ENCODE measurements around the gene OR8B8. TPM values are rescaled to one million over a fixed set of nuclear protein-coding genes. Genes with fewer than 3 reads are reported as not detected.
A peak's percentile ranks its signal among the peaks of the same experiment; 100 is the strongest.
"Not testable (repeated sequence)": the region's sequence is repeated elsewhere in the genome, so short reads cannot be mapped to it uniquely, and the experiment has no call there.

The OR8B8 gene
- total RNA-seq, 1 donor from 2014 or later = not detected

- Histone ChIP-seq H3K36me3 (no peaks in the 10 kb centered on the region), H3K9me3 (no peaks in the 10 kb centered on the region), H3K27me3 (no peaks in the 10 kb centered on the region), H3K4me1 (no peaks in the 10 kb centered on the region), H3K4me3 (no peak overlapping the region), H3K27ac (no peak overlapping the region)
- no peak for DNase-seq (ENCODE audit: extremely low spot score in 2 of 2)
- TF ChIP-seq CTCF (IDR thresholded peaks at IDR 0.05) = peak in 2 of 3 experiments; percentile 10 to 23
- TF ChIP-seq POLR2AphosphoS5 (IDR thresholded peaks at IDR 0.05; ENCODE audit: insufficient read depth in 1 of 2, low read depth in 1 of 2) = no peak
- no peak for TF ChIP-seq POLR2A (IDR thresholded peaks at IDR 0.05)
- intact Hi-C loops (cut with DNase I) = no loop called here
Measured at GRCh38 chr11:124402326-124402922, 43.1 kb downstream of the OR8B8 start.

- H3K27ac ChIP-seq = no peak within 1 kb of the TSS
- no peaks in the 10 kb centered on the region for H3K36me3 ChIP-seq
- no peaks in the 10 kb centered on the region for H3K4me1 ChIP-seq
- DNase-seq (ENCODE audit: extremely low spot score in 2 of 2) = no peak
- no peak within 1 kb of the TSS for H3K4me3 ChIP-seq
- TF ChIP-seq CTCF (IDR thresholded peaks at IDR 0.05) (no peak), POLR2AphosphoS5 (IDR thresholded peaks at IDR 0.05; ENCODE audit: insufficient read depth in 1 of 2, low read depth in 1 of 2) (no peak), POLR2A (IDR thresholded peaks at IDR 0.05) (no peak)
- H3K27me3 ChIP-seq = no peaks in the 10 kb centered on the region
- intact Hi-C loops (cut with DNase I) = no loop called here
- H3K9me3 ChIP-seq = no peaks in the 10 kb centered on the region
Measured at GRCh38 chr11:124398924-124399323, 46.6 kb downstream of the OR8B8 start, which contains the start of gene OR8B3. OR8B3 (minus strand) TSS chr11:124399024; CDS start chr11:124397351, 1,673 bp downstream.

- H3K27me3 ChIP-seq; DNase-seq (ENCODE audit: extremely low spot score in 2 of 2); H3K4me3 ChIP-seq; intact Hi-C loops (cut with DNase I); H3K36me3 ChIP-seq; H3K9me3 ChIP-seq; H3K4me1 ChIP-seq; H3K27ac ChIP-seq: not testable (repeated sequence)
Measured at GRCh38 chr11:124396847-124397246, 48.6 kb downstream of the OR8B8 start.

GRCh38 chr11:124394408-124394807 lies 51.1 kb downstream of the OR8B8 start:
- intact Hi-C loops (cut with DNase I) = no loop called here
- no peak for DNase-seq (ENCODE audit: extremely low spot score in 2 of 2)

More at GRCh38 chr11:124394408-124394807, 51.1 kb downstream of the OR8B8 start:
- Histone ChIP-seq H3K27ac (no peak overlapping the region), H3K4me1 (no peaks in the 10 kb centered on the region), H3K36me3 (no peaks in the 10 kb centered on the region), H3K4me3 (no peak overlapping the region), H3K27me3 (no peaks in the 10 kb centered on the region), H3K9me3 (no peaks in the 10 kb centered on the region)
- TF ChIP-seq POLR2A (IDR thresholded peaks at IDR 0.05) = no peak
- TF ChIP-seq CTCF (IDR thresholded peaks at IDR 0.05) = no peak
- TF ChIP-seq POLR2AphosphoS5 (IDR thresholded peaks at IDR 0.05; ENCODE audit: insufficient read depth in 1 of 2, low read depth in 1 of 2) = no peak

Other genes starting within 250 kb of the OR8B8 start
- gene OR8G1, start 204.6 kb downstream of the OR8B8 start, total RNA-seq = not detected
- not detected for gene OR8G5, start 189.3 kb downstream of the OR8B8 start, total RNA-seq
- gene OR8D1, start 131.7 kb downstream of the OR8B8 start, total RNA-seq = not detected
- not detected for gene OR8D2, start 125.5 kb downstream of the OR8B8 start, total RNA-seq
- not detected for gene OR8B2, start 61.2 kb downstream of the OR8B8 start, total RNA-seq
- gene OR8B3, start 46.7 kb downstream of the OR8B8 start, total RNA-seq = not detected
- gene OR8B4, start 20.8 kb downstream of the OR8B8 start, total RNA-seq = not detected
- not detected for gene OR8B12, start 98.0 kb upstream of the OR8B8 start, total RNA-seq
- gene OR8A1, start 124.3 kb upstream of the OR8B8 start, total RNA-seq = not detected
- gene PANX3, start 165.7 kb upstream of the OR8B8 start, total RNA-seq = not detected
- gene TBRG1, start 177.2 kb upstream of the OR8B8 start, total RNA-seq = 29.7 TPM
- 10.6 TPM for gene SIAE, start 228.0 kb upstream of the OR8B8 start, total RNA-seq
- 1.7 TPM for gene SPA17, start 228.2 kb upstream of the OR8B8 start, total RNA-seq

Measured in vagina (tissue), 2 donors.